ENCODE data around the gene CYB5A. TPM values are rescaled to one million over a fixed set of nuclear protein-coding genes. Genes with fewer than 3 reads are reported as not detected.

Gene CYB5A
- total and polyA plus RNA-seq, 9 of the 15 experiments (the other 6 are each of a cell fraction or from before 2014, with no cell fraction given): 11.9 to 22.6 (median 14.1) TPM

GRCh38 chr18:74225193-74225840 lies 66.4 kb downstream of the CYB5A start (continued):
- TF ChIP-seq MBD1 (CRISPR knock-in tag; IDR thresholded peaks at IDR 0.05) (no peak), RAD51 (IDR thresholded peaks at IDR 0.05; ENCODE audit: borderline replicate concordance, low read depth) (no peak), ZNF347 (CRISPR knock-in tag; IDR thresholded peaks at IDR 0.05; ENCODE audit: low read depth) (no peak), SMARCE1 (IDR thresholded peaks at IDR 0.05) (0 out of 2 replicates have a peak, but pooled peaks have one; percentile 10), CCNT2 (IDR thresholded peaks at IDR 0.05; ENCODE audit: borderline replicate concordance, extremely low read depth, insufficient read length, low read depth, low read length) (peak; percentile 30), KDM1A (IDR thresholded peaks at IDR 0.05) (peak; percentile 92 to 94), RB1 (IDR thresholded peaks at IDR 0.05; ENCODE audit: low read depth) (no peak), ZBED1 (IDR thresholded peaks at IDR 0.05) (no peak), WHSC1 (IDR thresholded peaks at IDR 0.05; ENCODE audit: low read length) (no peak), MNT (conservative IDR thresholded peaks at IDR 0.05) (0 out of 4 replicates have a peak, but pooled peaks of 1 of the 2 experiments have one; percentile 10), RCOR1 (IDR thresholded peaks at IDR 0.05; ENCODE audit: borderline replicate concordance in 1 of 2, low read depth in 2 of 2, low read length in 2 of 2) (peak; percentile 86 to 87), MEIS2 (IDR thresholded peaks at IDR 0.05; ENCODE audit: partially characterized antibody) (no peak), SMARCC2 (IDR thresholded peaks at IDR 0.05; ENCODE audit: low read depth) (no peak), CREB1 (IDR thresholded peaks at IDR 0.05) (no peak), CREB1 (CRISPR knock-in tag; IDR thresholded peaks at IDR 0.05) (no peak), GATA2 (CRISPR knock-in tag; IDR thresholded peaks at IDR 0.05) (peak; percentile 48; the same call in 1 of the 2 replicates), SFPQ (IDR thresholded peaks at IDR 0.05; ENCODE audit: low read depth, low read length) (no peak), ZNF140 (CRISPR knock-in tag; IDR thresholded peaks at IDR 0.05) (no peak), ZC3H4 (CRISPR knock-in tag; IDR thresholded peaks at IDR 0.05; ENCODE audit: borderline replicate concordance) (no peak), NCOA6 (IDR thresholded peaks at IDR 0.05) (no peak), MTA2 (IDR thresholded peaks at IDR 0.05; ENCODE audit: low read depth) (peak; percentile 59), ZZZ3 (IDR thresholded peaks at IDR 0.05) (no peak), POLR2G (IDR thresholded peaks at IDR 0.05; ENCODE audit: low read depth, low read length) (no peak), NFIC (IDR thresholded peaks at IDR 0.05) (peak; percentile 20; the same call in 1 of the 2 replicates), RBM17 (IDR thresholded peaks at IDR 0.05; ENCODE audit: borderline replicate concordance, low read depth, low read length) (no peak), ATF1 (CRISPR knock-in tag; IDR thresholded peaks at IDR 0.05) (no peak), ATF1 (tag; IDR thresholded peaks at IDR 0.05) (no peak)
